Stomach (tissue), 4 donors: Measurements from ENCODE around the gene TTC3.

Experiments
- POLR2A ChIP-seq, 4 donors: fragments of 450-650 bp; IDR thresholded peaks; one replicate each; pipeline ENCODE4 v1.6.1; 2016; ENCODE audit warnings: antibody characterized with exemption in 4 of 4, control low read depth in 2 of 4, mild to moderate bottlenecking in 1 of 4, moderate library complexity in 1 of 4
- POLR2AphosphoS5 ChIP-seq, 3 donors: sonication (generic); formaldehyde crosslinking; IDR thresholded peaks; one replicate each; pipeline ENCODE4 v1.6.1; 2016; ENCODE audit warnings: antibody characterized with exemption in 3 of 3
- TF ChIP-seq, protein P1 (sequence below), 7 experiments: fragments of 450-650 bp in 4 of 7; fragments of 200-600 bp in 3 of 7; sonication (generic) in 3 of 7; IDR thresholded peaks; one replicate each; pipeline ENCODE4 v1.5.1; 2016 to 2019; ENCODE audit warnings: antibody characterized with exemption in 7 of 7, control low read depth in 2 of 7, mild to moderate bottlenecking in 1 of 7

DNA sequence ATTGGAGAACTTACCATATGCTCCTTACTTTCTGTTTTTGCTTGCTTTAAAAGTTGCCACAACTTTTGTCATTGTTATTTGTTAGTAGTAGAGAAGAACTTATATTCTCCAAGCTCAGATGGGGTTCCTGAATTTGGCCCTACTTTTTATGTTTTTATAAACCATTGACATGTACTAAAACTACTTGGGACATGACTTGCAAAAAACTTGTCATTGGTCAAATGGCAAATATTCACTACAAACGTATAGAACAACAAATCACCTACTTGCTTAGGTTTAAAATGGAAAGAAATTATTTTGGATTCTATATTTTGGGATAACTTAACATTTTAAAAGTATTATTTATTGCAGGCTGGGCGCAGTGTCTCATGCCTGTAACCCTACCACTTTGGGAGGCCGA is 32.8 kb upstream of the TTC3 start:
- TF ChIP-seq, protein P1, sequence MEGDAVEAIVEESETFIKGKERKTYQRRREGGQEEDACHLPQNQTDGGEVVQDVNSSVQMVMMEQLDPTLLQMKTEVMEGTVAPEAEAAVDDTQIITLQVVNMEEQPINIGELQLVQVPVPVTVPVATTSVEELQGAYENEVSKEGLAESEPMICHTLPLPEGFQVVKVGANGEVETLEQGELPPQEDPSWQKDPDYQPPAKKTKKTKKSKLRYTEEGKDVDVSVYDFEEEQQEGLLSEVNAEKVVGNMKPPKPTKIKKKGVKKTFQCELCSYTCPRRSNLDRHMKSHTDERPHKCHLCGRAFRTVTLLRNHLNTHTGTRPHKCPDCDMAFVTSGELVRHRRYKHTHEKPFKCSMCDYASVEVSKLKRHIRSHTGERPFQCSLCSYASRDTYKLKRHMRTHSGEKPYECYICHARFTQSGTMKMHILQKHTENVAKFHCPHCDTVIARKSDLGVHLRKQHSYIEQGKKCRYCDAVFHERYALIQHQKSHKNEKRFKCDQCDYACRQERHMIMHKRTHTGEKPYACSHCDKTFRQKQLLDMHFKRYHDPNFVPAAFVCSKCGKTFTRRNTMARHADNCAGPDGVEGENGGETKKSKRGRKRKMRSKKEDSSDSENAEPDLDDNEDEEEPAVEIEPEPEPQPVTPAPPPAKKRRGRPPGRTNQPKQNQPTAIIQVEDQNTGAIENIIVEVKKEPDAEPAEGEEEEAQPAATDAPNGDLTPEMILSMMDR (IDR thresholded peaks at IDR 0.05), result no peak
- TF ChIP-seq POLR2AphosphoS5 (IDR thresholded peaks at IDR 0.05) (no peak), POLR2A (IDR thresholded peaks at IDR 0.05) (no peak)
